ENCODE data around the gene SLC25A44.

- TF ChIP-seq CTCF (IDR thresholded peaks at IDR 0.05), result no peak
- no peak for TF ChIP-seq POLR2AphosphoS5 (IDR thresholded peaks at IDR 0.05; ENCODE audit: low read depth, low read length)
Measured at GRCh38 chr1:156257711-156258110, 63.8 kb downstream of the SLC25A44 start.
